DOHH2 (cell line): ENCODE results near the gene KIF3C.

ENCODE experiments used
- CTCF ChIP-seq: fragments of 200-600 bp; sonication (generic); IDR thresholded peaks from one replicate; pipeline ENCODE4 v1.5.1; 2014; ENCODE audit warnings: antibody characterized with exemption, mild to moderate bottlenecking, low read depth, low read length; ENCODE audit not compliant: poor library complexity, severe bottlenecking
- EZH2phosphoT487 ChIP-seq: fragments of 200-600 bp; sonication (generic); IDR thresholded peaks from 2 replicates; pipeline ENCODE4 v1.6.1; 2017; ENCODE audit warnings: borderline replicate concordance, mild to moderate bottlenecking, antibody characterized with exemption, low read length, moderate library complexity, mixed read lengths

DNA sequence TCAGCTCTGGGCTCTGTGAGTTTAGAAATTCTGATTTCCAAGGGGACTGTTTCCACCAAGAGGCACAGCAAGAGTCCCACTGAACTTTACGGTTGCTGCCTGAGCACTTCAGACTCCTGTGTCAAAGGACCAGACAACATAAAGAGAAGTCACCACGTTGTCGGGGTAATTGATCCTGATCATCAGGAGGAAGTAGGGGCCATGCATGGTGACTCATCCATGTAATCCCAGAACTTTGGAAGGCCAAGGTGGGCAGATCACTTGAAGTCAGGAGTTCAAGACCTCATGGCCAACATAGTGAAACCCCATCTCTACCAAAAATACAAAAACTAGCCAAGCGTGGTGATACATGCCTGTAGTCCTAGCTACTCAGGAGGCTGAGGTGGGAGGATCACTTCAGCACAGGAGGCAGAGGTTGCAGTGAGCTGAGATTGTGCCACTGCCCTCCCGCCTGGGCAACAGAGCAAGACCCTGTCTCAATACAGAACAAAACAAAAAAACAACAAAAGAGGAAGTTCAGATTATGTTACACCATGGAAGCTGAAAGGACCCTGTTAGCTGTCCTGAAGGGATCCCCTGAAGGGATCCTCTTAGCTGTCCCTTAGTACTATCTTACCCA, 94.6 kb downstream of the KIF3C start:
- TF ChIP-seq CTCF (no peak), EZH2phosphoT487 (no peak)
